Measurements from ENCODE around the gene MLLT10. TPM values are rescaled to one million over a fixed set of nuclear protein-coding genes. Genes with fewer than 3 reads are reported as not detected.

Gene MLLT10
- total RNA-seq, 4 donors from 2014 or later: 46.3 to 109 (median 57.7) TPM

DNA sequence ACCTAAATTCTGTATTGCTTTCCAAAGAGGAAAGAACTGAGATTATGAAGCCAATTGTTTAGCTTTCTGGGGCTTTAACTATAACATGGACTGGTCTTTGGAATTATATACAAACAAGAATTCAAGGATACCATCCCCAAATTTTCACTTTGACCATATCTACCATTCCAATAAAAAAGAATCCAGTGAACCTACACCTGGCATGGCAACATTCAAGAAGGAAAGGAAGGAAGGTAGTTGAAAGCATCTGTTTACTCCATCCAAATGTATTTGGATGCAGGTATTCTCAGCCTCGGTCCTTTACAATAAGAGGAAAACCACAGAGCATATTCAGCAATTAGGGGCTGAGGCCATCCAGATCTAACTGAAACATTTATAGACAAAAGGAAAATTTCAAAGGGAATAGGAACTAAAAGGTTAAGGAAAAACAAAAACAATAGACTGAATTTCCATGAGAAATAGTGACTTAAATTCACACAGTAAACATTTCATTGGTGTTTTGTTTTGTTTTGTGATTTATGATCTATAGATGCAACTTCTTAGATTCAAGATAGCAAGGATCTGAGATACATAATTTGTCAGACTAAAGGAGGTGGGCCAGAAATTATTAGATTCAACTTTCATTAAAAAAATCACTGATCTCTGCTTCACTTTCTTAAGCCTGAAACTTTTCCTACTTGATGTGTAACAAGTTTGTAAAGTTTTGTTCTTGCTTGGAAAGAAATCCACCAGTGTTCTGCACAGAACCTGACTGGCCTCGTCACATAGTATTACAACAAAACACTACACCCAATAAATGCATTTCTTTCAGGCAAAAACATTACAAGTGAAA, 21.2 kb upstream of the MLLT10 start:
- Histone ChIP-seq H3K27ac (peak overlapping the region; percentile 1 to 84 (median 82)), H3K36me3 (no peaks in the 10 kb centered on the region), H3K4me3 (replicated peaks in 1 of 3) (no peak overlapping the region), H3K27me3 (no peaks in the 10 kb centered on the region), H3K4me1 (peaks cover 0 to 13% of the 10 kb centered on the region in 2 donors), H3K9me3 (no peaks in the 10 kb centered on the region)
- 69 to 83% methylated on average over 2 of the region's 2 CpGs for WGBS, 2 donors
- TF ChIP-seq, protein P1, sequence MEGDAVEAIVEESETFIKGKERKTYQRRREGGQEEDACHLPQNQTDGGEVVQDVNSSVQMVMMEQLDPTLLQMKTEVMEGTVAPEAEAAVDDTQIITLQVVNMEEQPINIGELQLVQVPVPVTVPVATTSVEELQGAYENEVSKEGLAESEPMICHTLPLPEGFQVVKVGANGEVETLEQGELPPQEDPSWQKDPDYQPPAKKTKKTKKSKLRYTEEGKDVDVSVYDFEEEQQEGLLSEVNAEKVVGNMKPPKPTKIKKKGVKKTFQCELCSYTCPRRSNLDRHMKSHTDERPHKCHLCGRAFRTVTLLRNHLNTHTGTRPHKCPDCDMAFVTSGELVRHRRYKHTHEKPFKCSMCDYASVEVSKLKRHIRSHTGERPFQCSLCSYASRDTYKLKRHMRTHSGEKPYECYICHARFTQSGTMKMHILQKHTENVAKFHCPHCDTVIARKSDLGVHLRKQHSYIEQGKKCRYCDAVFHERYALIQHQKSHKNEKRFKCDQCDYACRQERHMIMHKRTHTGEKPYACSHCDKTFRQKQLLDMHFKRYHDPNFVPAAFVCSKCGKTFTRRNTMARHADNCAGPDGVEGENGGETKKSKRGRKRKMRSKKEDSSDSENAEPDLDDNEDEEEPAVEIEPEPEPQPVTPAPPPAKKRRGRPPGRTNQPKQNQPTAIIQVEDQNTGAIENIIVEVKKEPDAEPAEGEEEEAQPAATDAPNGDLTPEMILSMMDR (IDR thresholded peaks at IDR 0.05): no peak
- no peak for TF ChIP-seq POLR2A (IDR thresholded peaks at IDR 0.05)
- intact Hi-C loops (cut with DNase I): no loop called here
- DNase-seq: no peak

DNA sequence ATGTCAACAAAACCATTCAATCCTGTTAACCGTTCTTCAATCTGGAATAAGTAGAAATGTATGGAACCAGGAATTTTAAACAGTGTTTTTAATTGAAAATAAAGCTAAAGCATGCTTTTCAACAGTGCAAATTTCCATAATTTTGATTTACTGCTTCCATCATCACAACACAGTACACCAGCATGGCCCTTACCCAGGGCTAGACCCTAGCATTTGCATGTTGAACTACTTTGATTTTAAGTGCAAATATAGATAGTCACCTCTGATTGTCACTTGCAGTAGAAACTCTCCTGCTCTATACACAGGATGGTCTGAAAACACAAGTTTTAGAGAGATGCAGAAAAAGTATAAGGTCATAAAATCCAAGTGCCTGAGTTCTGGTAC, 20.6 kb upstream of the MLLT10 start:
- intact Hi-C loops (cut with DNase I): no loop called here
- Histone ChIP-seq H3K4me3 (replicated peaks in 1 of 3) (no peak overlapping the region), H3K9me3 (no peaks in the 10 kb centered on the region), H3K36me3 (no peaks in the 10 kb centered on the region), H3K4me1 (peaks cover 0 to 13% of the 10 kb centered on the region in 2 donors), H3K27ac (peak overlapping the region; percentile 1 to 19 (median 15)), H3K27me3 (no peaks in the 10 kb centered on the region)
- no peak for TF ChIP-seq POLR2A (IDR thresholded peaks at IDR 0.05)
- TF ChIP-seq, protein P1 (IDR thresholded peaks at IDR 0.05): no peak
- no peak for DNase-seq
- 69 to 76% methylated on average over 1 of the region's 1 CpG for WGBS, 2 donors

DNA sequence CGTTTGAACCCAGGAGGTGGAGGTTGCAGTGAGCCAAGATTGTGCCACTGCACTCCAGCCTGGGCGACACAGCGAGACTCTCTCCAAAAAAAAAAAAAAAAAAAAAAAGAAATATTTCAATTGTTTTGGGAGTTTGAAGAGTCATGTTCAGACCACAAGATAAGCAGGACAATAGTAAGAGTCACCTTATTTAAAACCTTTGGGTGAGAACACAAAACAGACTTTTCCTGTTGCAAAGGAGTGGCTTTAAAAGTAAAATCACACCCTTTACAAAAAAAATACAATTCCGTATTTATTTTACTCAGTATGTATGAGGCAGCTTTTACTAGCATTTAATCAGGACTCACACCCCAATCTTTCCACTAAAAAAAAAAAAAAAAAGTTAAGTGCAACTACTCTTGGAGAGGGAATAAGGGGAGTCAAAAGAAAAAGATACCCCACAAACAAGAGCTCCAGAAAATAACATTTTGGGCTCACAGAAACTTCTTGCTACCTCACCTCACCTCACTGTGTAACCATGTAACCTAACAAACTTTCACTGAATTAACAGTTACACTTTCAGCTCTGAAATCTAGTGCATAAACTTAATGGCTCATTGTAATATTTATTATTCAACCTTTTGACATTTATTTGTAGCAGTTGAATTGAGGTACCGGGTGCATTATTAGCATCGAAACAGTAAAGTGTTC, 19.8 kb upstream of the MLLT10 start:
- no peaks in the 10 kb centered on the region for H3K36me3 ChIP-seq
- H3K4me1 ChIP-seq: peaks cover 0 to 13% of the 10 kb centered on the region in 2 donors
- WGBS, 2 donors: 47 to 52% methylated on average over 6 of the region's 6 CpGs
- H3K27ac ChIP-seq: peak overlapping the region; percentile 27 to 83 (median 83)
- H3K27me3 ChIP-seq: no peaks in the 10 kb centered on the region
- H3K4me3 ChIP-seq (replicated peaks in 1 of 3): peak overlapping the region in 2 of 3 donors; percentile 14 to 57
- no peak for TF ChIP-seq POLR2A (IDR thresholded peaks at IDR 0.05)
- TF ChIP-seq, protein P1 (IDR thresholded peaks at IDR 0.05): no peak
- intact Hi-C loops (cut with DNase I): no loop called here
- DNase-seq: no peak
- H3K9me3 ChIP-seq: no peaks in the 10 kb centered on the region

DNA sequence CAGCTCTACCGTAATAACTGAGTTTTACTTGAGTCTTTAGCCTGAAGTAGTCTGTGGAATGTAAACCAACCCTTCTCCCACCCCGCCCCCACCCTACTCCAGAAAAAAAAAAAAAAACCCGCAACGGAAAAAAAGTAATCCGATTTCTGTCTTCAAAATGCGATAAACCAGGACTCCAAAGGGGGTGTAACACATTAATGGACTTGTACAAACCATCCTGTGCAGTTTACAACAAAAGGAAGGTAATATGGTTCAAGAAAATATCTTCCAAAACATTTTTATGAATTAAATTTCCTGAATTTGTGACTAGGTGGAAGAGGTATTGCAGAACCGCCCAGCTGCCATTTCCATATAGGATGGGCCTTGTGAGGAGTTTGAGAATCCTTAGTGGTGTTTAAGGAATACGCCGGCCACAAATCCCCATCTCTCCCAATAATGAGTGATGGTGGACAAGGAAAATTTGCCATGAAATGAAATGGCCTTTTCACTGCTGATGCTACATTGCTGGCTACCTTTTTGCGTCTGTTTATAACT, 19.1 kb upstream of the MLLT10 start:
- DNase-seq: no peak
- H3K9me3 ChIP-seq: no peaks in the 10 kb centered on the region
- peak overlapping the region; percentile 69 to 83 (median 83) for H3K27ac ChIP-seq
- H3K4me1 ChIP-seq: peaks cover 0 to 12% of the 10 kb centered on the region in 2 donors
- peak overlapping the region in 2 of 3 donors; percentile 33 to 57 for H3K4me3 ChIP-seq (replicated peaks in 1 of 3)
- no peaks in the 10 kb centered on the region for H3K27me3 ChIP-seq
- H3K36me3 ChIP-seq: no peaks in the 10 kb centered on the region
- intact Hi-C loops (cut with DNase I): no loop called here
- 38 to 49% methylated on average over 10 of the region's 10 CpGs for WGBS, 2 donors
- TF ChIP-seq, protein P1 (IDR thresholded peaks at IDR 0.05): no peak
- no peak for TF ChIP-seq POLR2A (IDR thresholded peaks at IDR 0.05)

Data from thyroid gland (tissue), 4 donors.